Loucy (cell line): ENCODE results near the gene LMO2.
"Not testable (repeated sequence)": the region's sequence is repeated elsewhere in the genome, so short reads cannot be mapped to it uniquely, and the experiment has no call there.

Experiments used
- H2AFZ ChIP-seq: fragments of 200-600 bp; sonication (generic); 2 replicates; pipeline ENCODE4 v1.6.0; 2016; ENCODE audit warnings: antibody characterized with exemption, mild to moderate bottlenecking, low read length, moderate library complexity
- H3F3A ChIP-seq: fragments of 200-600 bp; 2 replicates; pipeline ENCODE4 v1.6.0; 2016; ENCODE audit warnings: antibody characterized with exemption, low read depth, mild to moderate bottlenecking
- H3K27me3 ChIP-seq: fragments of 200-600 bp; sonication (generic); 2 replicates; pipeline ENCODE4 v1.6.1; 2014; ENCODE audit warnings: low read length, mild to moderate bottlenecking; ENCODE audit not compliant: insufficient read depth, poor library complexity, severe bottlenecking
- H3K36me3 ChIP-seq: fragments of 200-600 bp; sonication (generic); 2 replicates; pipeline ENCODE4 v1.6.1; 2016; ENCODE audit warnings: low read length; ENCODE audit not compliant: insufficient read depth
- H3K4me1 ChIP-seq: fragments of 200-600 bp; sonication (generic); 2 replicates; pipeline ENCODE4 v1.5.1; 2014; ENCODE audit warnings: low read length, mild to moderate bottlenecking; ENCODE audit not compliant: insufficient read depth, poor library complexity, severe bottlenecking
- H3K4me2 ChIP-seq: fragments of 200-600 bp; sonication (generic); 2 replicates; pipeline ENCODE4 v1.6.0; 2014; ENCODE audit warnings: antibody characterized with exemption, low read length, low read depth, mild to moderate bottlenecking; ENCODE audit not compliant: poor library complexity, severe bottlenecking
- H3K4me3 ChIP-seq: fragments of 200-600 bp; sonication (generic); 2 replicates; pipeline ENCODE4 v1.5.1; 2014; ENCODE audit warnings: low read length, mild to moderate bottlenecking, mixed read lengths; ENCODE audit not compliant: poor library complexity, severe bottlenecking
- H3K79me2 ChIP-seq: fragments of 200-600 bp; sonication (generic); 2 replicates; pipeline ENCODE4 v1.6.1; 2014; ENCODE audit warnings: low read length; ENCODE audit not compliant: insufficient read depth
- H3K9ac ChIP-seq: fragments of 200-600 bp; sonication (generic); 2 replicates; pipeline ENCODE4 v1.6.0; 2014; ENCODE audit warnings: mild to moderate bottlenecking, low read depth, low read length, moderate library complexity; ENCODE audit not compliant: poor library complexity, severe bottlenecking
- H3K9me2 ChIP-seq: fragments of 200-600 bp; sonication (generic); replicated peaks from 2 replicates; pipeline ENCODE4 v1.6.1; 2016; ENCODE audit warnings: low read depth, low read length, mixed read lengths
- H3K9me3 ChIP-seq: fragments of 200-600 bp; sonication (generic); 2 replicates; pipeline ENCODE4 v1.6.1; 2014; ENCODE audit warnings: mild to moderate bottlenecking, antibody characterized with exemption, low read length, low read depth; ENCODE audit not compliant: insufficient read depth
- H4K20me1 ChIP-seq: fragments of 200-600 bp; sonication (generic); 2 replicates; pipeline ENCODE4 v1.6.0; 2014; ENCODE audit warnings: antibody characterized with exemption, low read length, mild to moderate bottlenecking; ENCODE audit not compliant: insufficient read depth, poor library complexity, severe bottlenecking
- CTCF ChIP-seq: fragments of 200-600 bp; sonication (generic); conservative IDR thresholded peaks from 2 replicates; pipeline ENCODE4 v1.5.1; 2014; ENCODE audit warnings: mild to moderate bottlenecking, antibody characterized with exemption, low read length
- EZH2phosphoT487 ChIP-seq: fragments of 200-600 bp; IDR thresholded peaks from 2 replicates; pipeline ENCODE4 v1.6.1; 2018; ENCODE audit warnings: antibody characterized with exemption, mild to moderate bottlenecking, moderate library complexity, borderline replicate concordance

Gene LMO2

GRCh38 chr11:33919645-33920044, 27.8 kb upstream of the LMO2 start:
- H3K4me2 ChIP-seq = no peak overlapping the region
- H2AFZ ChIP-seq = peak overlapping the region; percentile 58
- no peaks in the 10 kb centered on the region for H3K36me3 ChIP-seq
- peaks cover 16% of the 10 kb centered on the region for H3K4me1 ChIP-seq
- no peaks in the 10 kb centered on the region for H3F3A ChIP-seq
- H3K9me2 ChIP-seq = no peaks in the 10 kb centered on the region
- no peaks in the 10 kb centered on the region for H3K79me2 ChIP-seq
- H3K27me3 ChIP-seq = no peaks in the 10 kb centered on the region
- no peak overlapping the region for H3K4me3 ChIP-seq
- no peaks in the 10 kb centered on the region for H4K20me1 ChIP-seq
- no peaks in the 10 kb centered on the region for H3K9me3 ChIP-seq
- TF ChIP-seq EZH2phosphoT487 = no peak
- TF ChIP-seq CTCF = no peak
- H3K9ac ChIP-seq = no peak overlapping the region

GRCh38 chr11:33917402-33917801, 25.5 kb upstream of the LMO2 start:
- H3K79me2 ChIP-seq, H3F3A ChIP-seq, H4K20me1 ChIP-seq, H3K9me3 ChIP-seq, H3K4me3 ChIP-seq, H3K4me2 ChIP-seq, H3K27me3 ChIP-seq, H3K9ac ChIP-seq, H2AFZ ChIP-seq, H3K36me3 ChIP-seq, H3K9me2 ChIP-seq: not testable (repeated sequence)
- H3K4me1 ChIP-seq = peaks cover 24% of the 10 kb centered on the region

DNA sequence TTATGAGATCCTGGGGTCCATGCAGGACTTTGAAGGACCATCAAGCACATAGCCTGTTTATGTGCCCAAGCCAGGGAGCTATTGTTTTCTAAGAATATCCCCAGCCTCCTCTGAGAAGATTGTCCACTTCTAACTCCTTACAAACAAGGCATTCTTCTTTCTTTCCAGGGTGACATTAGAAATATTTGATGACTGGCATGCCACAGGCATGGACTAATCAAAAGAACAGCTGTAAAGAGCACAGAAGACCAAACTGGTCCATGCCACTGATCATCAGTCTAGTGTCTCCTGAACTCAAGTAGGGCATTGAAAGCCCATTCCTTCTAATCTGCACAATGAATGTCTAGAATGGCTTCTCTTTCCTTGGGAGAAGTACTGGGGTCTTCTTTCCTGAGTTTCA, 24.9 kb upstream of the LMO2 start:
- no peaks in the 10 kb centered on the region for H4K20me1 ChIP-seq
- TF ChIP-seq CTCF = no peak
- TF ChIP-seq EZH2phosphoT487 = no peak
- no peaks in the 10 kb centered on the region for H3K27me3 ChIP-seq
- no peak overlapping the region for H3K4me2 ChIP-seq
- H3K4me1 ChIP-seq = peaks cover 31% of the 10 kb centered on the region
- H3K36me3 ChIP-seq = no peaks in the 10 kb centered on the region
- no peak overlapping the region for H3K9ac ChIP-seq
- H3F3A ChIP-seq = no peaks in the 10 kb centered on the region
- no peaks in the 10 kb centered on the region for H3K79me2 ChIP-seq
- no peaks in the 10 kb centered on the region; the same call in 1 of the 2 replicates for H3K9me3 ChIP-seq
- H3K9me2 ChIP-seq = no peaks in the 10 kb centered on the region
- no peak overlapping the region for H2AFZ ChIP-seq
- H3K4me3 ChIP-seq = no peak overlapping the region

- Histone ChIP-seq H4K20me1 (no peaks in the 10 kb centered on the region), H3K79me2 (no peaks in the 10 kb centered on the region), H3K4me3 (no peak overlapping the region), H3K9me3 (no peaks in the 10 kb centered on the region; the same call in 1 of the 2 replicates), H3K27me3 (no peaks in the 10 kb centered on the region), H3K9ac (no peak overlapping the region), H3K4me1 (peaks cover 34% of the 10 kb centered on the region), H3F3A (no peaks in the 10 kb centered on the region), H3K9me2 (no peaks in the 10 kb centered on the region), H3K36me3 (no peaks in the 10 kb centered on the region), H3K4me2 (no peak overlapping the region), H2AFZ (no peak overlapping the region)
- no peak for TF ChIP-seq EZH2phosphoT487
- no peak for TF ChIP-seq CTCF
Measured at GRCh38 chr11:33915526-33915925, 23.6 kb upstream of the LMO2 start.
